PC-9 (cell line): ENCODE results near the gene PRPH. TPM values are rescaled to one million over a fixed set of nuclear protein-coding genes. Genes with fewer than 3 reads are reported as not detected.
A peak's percentile ranks its signal among the peaks of the same experiment; 100 is the strongest.

Experiments
- BruUV-seq: library from RNA; stranded (reverse); fragments of 400-500 nt; replicated peaks from 2 replicates; lab custom pipeline; 2021; lab: Mats Ljungman, UMichigan
- CTCF ChIA-PET: fragments of 300-600 bp; sonication (Branson Sonifier 250); formaldehyde crosslinking; loops from one replicate; lab custom pipeline; 2022; ENCODE audit warnings: antibody characterized with exemption; lab: Charles Lee
- POLR2A ChIA-PET: fragments of 300-600 bp; sonication (Branson Sonifier 250); formaldehyde crosslinking; loops from one replicate; lab custom pipeline; 2022; ENCODE audit warnings: antibody characterized with exemption; ENCODE audit not compliant: unreplicated experiment; lab: Charles Lee
- DNase-seq, 2 experiments: peaks; one replicate each; pipeline versions ENCODE4 v3.0.0 to v3.0.0-alpha.2; 2015 to 2022; ENCODE audit warnings: mixed read lengths in 1 of 2
- H2AFZ ChIP-seq: fragments of 200-600 bp; sonication (generic); 2 replicates; pipeline ENCODE4 v1.8.1; 2017; ENCODE audit warnings: antibody characterized with exemption
- H3F3A ChIP-seq: fragments of 200-600 bp; sonication (generic); 2 replicates; pipeline ENCODE4 v1.8.1; 2017; ENCODE audit warnings: antibody characterized with exemption, mild to moderate bottlenecking, low read depth; ENCODE audit not compliant: insufficient read depth
- H3K27ac ChIP-seq: fragments of 200-600 bp; sonication (generic); 2 replicates; pipeline ENCODE4 v1.6.1; 2016; ENCODE audit warnings: mixed run types
- H3K27me3 ChIP-seq: fragments of 200-600 bp; sonication (generic); 2 replicates; pipeline ENCODE4 v1.6.1; 2016; ENCODE audit warnings: low read depth, mixed run types; ENCODE audit not compliant: insufficient read depth
- H3K36me3 ChIP-seq: fragments of 200-600 bp; sonication (generic); 2 replicates; pipeline ENCODE4 v1.6.1; 2016; ENCODE audit warnings: low read depth, mixed run types
- H3K4me1 ChIP-seq: fragments of 200-600 bp; sonication (generic); replicated peaks from 2 replicates; pipeline ENCODE4 v1.6.1; 2016; ENCODE audit warnings: mixed run types; ENCODE audit not compliant: insufficient read depth
- H3K4me2 ChIP-seq: fragments of 200-600 bp; sonication (generic); 2 replicates; pipeline ENCODE4 v1.6.1; 2017; ENCODE audit warnings: mixed run types
- H3K4me3 ChIP-seq: fragments of 200-600 bp; sonication (generic); 2 replicates; pipeline ENCODE4 v1.6.1; 2016; ENCODE audit warnings: mixed run types
- H3K79me2 ChIP-seq: fragments of 200-600 bp; sonication (generic); 2 replicates; pipeline ENCODE4 v1.6.1; 2017; ENCODE audit warnings: low read depth, mixed run types
- H3K9me2 ChIP-seq: fragments of 200-600 bp; sonication (generic); 2 replicates; pipeline ENCODE4 v1.8.1; 2017; ENCODE audit warnings: mild to moderate bottlenecking; ENCODE audit not compliant: insufficient read depth
- H3K9me3 ChIP-seq: fragments of 200-600 bp; sonication (generic); 2 replicates; pipeline ENCODE4 v1.8.1; 2016; ENCODE audit warnings: low read depth; ENCODE audit not compliant: insufficient read depth
- H4K20me1 ChIP-seq: fragments of 200-600 bp; sonication (generic); 2 replicates; pipeline ENCODE4 v1.8.1; 2017; ENCODE audit not compliant: insufficient read depth
- CTCF ChIP-seq: fragments of 200-600 bp; sonication (generic); conservative IDR thresholded peaks from 2 replicates; pipeline ENCODE4 v1.6.1; 2017; ENCODE audit warnings: mixed run types, antibody characterized with exemption, mild to moderate bottlenecking, moderate library complexity
- EZH2 ChIP-seq: fragments of 200-600 bp; sonication (generic); IDR thresholded peaks from 2 replicates; pipeline ENCODE4 v1.8.0; 2017; ENCODE audit warnings: antibody characterized with exemption, low read depth
- intact Hi-C: fragments of 100-400 bp; cut with micrococcal nuclease; formaldehyde crosslinking; loops from one replicate; pipeline ENCODE4 v1.10.0; 2022; ENCODE audit not compliant: unreplicated experiment
- total RNA-seq: library from RNA; stranded (reverse); gene quantifications from 2 replicates; pipeline ENCODE4 v1.2.3, GENCODE V29; 2021

Gene PRPH
- total RNA-seq, 1 experiment from 2014 or later: 0.46 TPM

DNA sequence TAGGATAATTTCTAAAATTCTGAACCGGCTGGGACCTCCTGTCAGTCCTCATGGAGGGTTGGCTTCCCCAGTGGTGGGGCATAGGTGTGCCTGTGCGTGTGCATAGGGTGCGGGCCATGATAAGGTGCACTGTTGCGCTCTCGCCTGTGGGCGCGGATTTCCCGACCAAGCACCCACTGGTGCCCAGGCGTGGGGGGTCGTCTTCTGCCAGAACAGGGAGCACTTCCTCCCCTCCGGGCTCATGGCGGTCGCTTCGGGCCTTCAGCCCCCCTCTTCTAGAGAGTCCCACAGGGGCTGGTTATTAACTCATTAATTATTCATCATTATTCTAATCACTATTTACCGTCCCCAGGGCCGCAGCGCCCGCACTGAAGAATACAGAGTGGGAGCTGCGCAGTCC lies 39.3 kb downstream of the PRPH start:
- Histone ChIP-seq H3K9me3 (no peaks in the 10 kb centered on the region), H4K20me1 (no peaks in the 10 kb centered on the region), H3K4me3 (no peak overlapping the region), H3F3A (peaks cover 13% of the 10 kb centered on the region; the same call in 1 of the 2 replicates), H3K27me3 (no peaks in the 10 kb centered on the region), H3K27ac (no peak overlapping the region), H3K9me2 (no peaks in the 10 kb centered on the region), H2AFZ (no peak overlapping the region), H3K36me3 (no peaks in the 10 kb centered on the region), H3K79me2 (no peaks in the 10 kb centered on the region), H3K4me2 (no peak overlapping the region), H3K4me1 (no peaks in the 10 kb centered on the region)
- intact Hi-C loops: no loop called here
- CTCF ChIA-PET: no interaction called here
- POLR2A ChIA-PET: interaction anchor here (1.2 kb wide), 1 partner anchor 11 kb away, joined by 4 read pairs; the partner anchor contains the start of gene TROAP
- no peak for TF ChIP-seq CTCF
- no peak for TF ChIP-seq EZH2
- BruUV-seq: no TSS peak
- no peak for DNase-seq

GRCh38 chr12:49334681-49335080 lies 39.7 kb downstream of the PRPH start:
- CTCF ChIA-PET: no interaction called here
- Histone ChIP-seq H3K79me2 (no peaks in the 10 kb centered on the region), H2AFZ (no peak overlapping the region), H3K4me2 (no peak overlapping the region), H3K9me3 (no peaks in the 10 kb centered on the region), H3K4me3 (no peak overlapping the region), H3F3A (peaks cover 13% of the 10 kb centered on the region; the same call in 1 of the 2 replicates), H3K27me3 (no peaks in the 10 kb centered on the region), H3K4me1 (no peaks in the 10 kb centered on the region), H3K9me2 (no peaks in the 10 kb centered on the region), H3K27ac (no peak overlapping the region), H4K20me1 (no peaks in the 10 kb centered on the region), H3K36me3 (no peaks in the 10 kb centered on the region)
- BruUV-seq: TSS peak; percentile 8
- no peak for TF ChIP-seq EZH2
- TF ChIP-seq CTCF: no peak
- intact Hi-C loops: no loop called here
- POLR2A ChIA-PET: interaction anchor here (1.2 kb wide), 1 partner anchor 12 kb away, joined by 4 read pairs; the partner anchor contains the start of gene TROAP
- no peak for DNase-seq

- H2AFZ ChIP-seq: no peak overlapping the region
- H3K4me3 ChIP-seq: no peak overlapping the region
- no peaks in the 10 kb centered on the region for H3K4me1 ChIP-seq
- H3K36me3 ChIP-seq: no peaks in the 10 kb centered on the region
- DNase-seq: no peak
- peaks cover 17% of the 10 kb centered on the region; the same call in 1 of the 2 replicates for H3F3A ChIP-seq
- no peaks in the 10 kb centered on the region for H3K9me3 ChIP-seq
- BruUV-seq: no TSS peak
- TF ChIP-seq CTCF (no peak), EZH2 (no peak)
- H3K27me3 ChIP-seq: no peaks in the 10 kb centered on the region; the same call in 1 of the 2 replicates
- intact Hi-C loops: no loop called here
- CTCF ChIA-PET: interaction anchor here (0.7 kb wide), 1 partner anchor 223 kb away, joined by 3 read pairs; no protein-coding TSS in a partner anchor
- H4K20me1 ChIP-seq: no peaks in the 10 kb centered on the region
- POLR2A ChIA-PET: interaction anchor here (1.2 kb wide), 1 partner anchor 12 kb away, joined by 4 read pairs; the partner anchor contains the start of gene TROAP
- H3K9me2 ChIP-seq: no peaks in the 10 kb centered on the region
- H3K4me2 ChIP-seq: no peak overlapping the region
- no peaks in the 10 kb centered on the region for H3K79me2 ChIP-seq
- H3K27ac ChIP-seq: no peak overlapping the region
Observed at GRCh38 chr12:49335118-49335954, 40.4 kb downstream of the PRPH start.
